ENCODE measurements around the gene GADD45G.

DNA sequence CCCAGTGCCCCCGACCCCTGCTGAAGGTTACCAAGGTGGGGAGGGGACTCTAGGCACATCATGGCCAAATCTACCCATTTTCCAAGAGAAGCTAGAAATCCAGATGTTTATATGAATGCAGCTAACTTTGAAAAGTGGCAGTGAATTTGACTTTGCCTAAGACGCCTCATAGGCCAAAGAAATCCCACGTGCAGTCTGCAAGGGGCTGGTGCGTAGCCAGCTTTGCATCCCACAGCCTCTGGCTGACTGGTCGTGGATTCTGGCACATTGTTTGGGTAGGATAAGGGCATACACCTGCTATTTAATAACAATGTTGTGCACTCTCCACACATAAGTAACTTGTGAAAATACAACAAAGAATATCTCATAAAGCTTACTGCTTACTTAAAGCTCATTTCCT, 3.5 kb upstream of the GADD45G start:
- TF ChIP-seq ZNF274 (IDR thresholded peaks at IDR 0.05; ENCODE audit: low read depth, low read length) (no peak), YY1 (IDR thresholded peaks at IDR 0.05; ENCODE audit: insufficient read depth, insufficient read length) (no peak)
